ENCODE data around the gene TMEM200A.

TMEM200A gene

GRCh38 chr6:130366107-130367005 lies 539 bp downstream of the TMEM200A start:
- DNase-seq (ENCODE audit: low read depth): peak; percentile 72
- H3K4me3 ChIP-seq (ENCODE audit: control insufficient read depth, low read depth, low read length): peak overlapping the region; percentile 87
- TF ChIP-seq CTCF (conservative IDR thresholded peaks at IDR 0.05; ENCODE audit: control insufficient read depth, insufficient read depth, low read depth, low read length): no peak

- no peak for TF ChIP-seq CTCF (conservative IDR thresholded peaks at IDR 0.05; ENCODE audit: control insufficient read depth, insufficient read depth, low read depth, low read length)
- no peak for DNase-seq (ENCODE audit: low read depth)
- peak overlapping the region; percentile 87 for H3K4me3 ChIP-seq (ENCODE audit: control insufficient read depth, low read depth, low read length)
Measured at GRCh38 chr6:130367767-130368166, 1.9 kb downstream of the TMEM200A start.

GRCh38 chr6:130368576-130368975 lies 2.8 kb downstream of the TMEM200A start:
- no peak for TF ChIP-seq CTCF (conservative IDR thresholded peaks at IDR 0.05; ENCODE audit: control insufficient read depth, insufficient read depth, low read depth, low read length)
- no peak for DNase-seq (ENCODE audit: low read depth)
- no peak overlapping the region for H3K4me3 ChIP-seq (ENCODE audit: control insufficient read depth, low read depth, low read length)

GRCh38 chr6:130369831-130370230 lies 4.0 kb downstream of the TMEM200A start:
- no peak for DNase-seq (ENCODE audit: low read depth)
- no peak for TF ChIP-seq CTCF (conservative IDR thresholded peaks at IDR 0.05; ENCODE audit: control insufficient read depth, insufficient read depth, low read depth, low read length)
- no peak overlapping the region for H3K4me3 ChIP-seq (ENCODE audit: control insufficient read depth, low read depth, low read length)

- peak; percentile 23 for DNase-seq (ENCODE audit: low read depth)
- TF ChIP-seq CTCF (conservative IDR thresholded peaks at IDR 0.05; ENCODE audit: control insufficient read depth, insufficient read depth, low read depth, low read length): no peak
Measured at GRCh38 chr6:130371921-130372420, 6.2 kb downstream of the TMEM200A start.

GRCh38 chr6:130372786-130373185 lies 7.0 kb downstream of the TMEM200A start:
- no peak for DNase-seq (ENCODE audit: low read depth)
- no peak for TF ChIP-seq CTCF (conservative IDR thresholded peaks at IDR 0.05; ENCODE audit: control insufficient read depth, insufficient read depth, low read depth, low read length)
- H3K4me3 ChIP-seq (ENCODE audit: control insufficient read depth, low read depth, low read length): no peak overlapping the region

More at GRCh38 chr6:130371921-130372420, 6.2 kb downstream of the TMEM200A start:
- no peak overlapping the region for H3K4me3 ChIP-seq (ENCODE audit: control insufficient read depth, low read depth, low read length)
